ENCODE data around the gene GTF3C4. TPM values are rescaled to one million over a fixed set of nuclear protein-coding genes. Genes with fewer than 3 reads are reported as not detected.

GTF3C4 gene
- total and polyA plus RNA-seq, 12 donors: 1.2 to 12.0 (median 9.8) TPM

- no peaks in the 10 kb centered on the region for H3K27me3 ChIP-seq
- intact Hi-C loops (cut with DNase I): no loop called here
- no peak overlapping the region for H3K27ac ChIP-seq
- peaks cover 0 to 98% (median 36%) of the 10 kb centered on the region in 9 donors for H3K36me3 ChIP-seq
- TF ChIP-seq, protein P1, sequence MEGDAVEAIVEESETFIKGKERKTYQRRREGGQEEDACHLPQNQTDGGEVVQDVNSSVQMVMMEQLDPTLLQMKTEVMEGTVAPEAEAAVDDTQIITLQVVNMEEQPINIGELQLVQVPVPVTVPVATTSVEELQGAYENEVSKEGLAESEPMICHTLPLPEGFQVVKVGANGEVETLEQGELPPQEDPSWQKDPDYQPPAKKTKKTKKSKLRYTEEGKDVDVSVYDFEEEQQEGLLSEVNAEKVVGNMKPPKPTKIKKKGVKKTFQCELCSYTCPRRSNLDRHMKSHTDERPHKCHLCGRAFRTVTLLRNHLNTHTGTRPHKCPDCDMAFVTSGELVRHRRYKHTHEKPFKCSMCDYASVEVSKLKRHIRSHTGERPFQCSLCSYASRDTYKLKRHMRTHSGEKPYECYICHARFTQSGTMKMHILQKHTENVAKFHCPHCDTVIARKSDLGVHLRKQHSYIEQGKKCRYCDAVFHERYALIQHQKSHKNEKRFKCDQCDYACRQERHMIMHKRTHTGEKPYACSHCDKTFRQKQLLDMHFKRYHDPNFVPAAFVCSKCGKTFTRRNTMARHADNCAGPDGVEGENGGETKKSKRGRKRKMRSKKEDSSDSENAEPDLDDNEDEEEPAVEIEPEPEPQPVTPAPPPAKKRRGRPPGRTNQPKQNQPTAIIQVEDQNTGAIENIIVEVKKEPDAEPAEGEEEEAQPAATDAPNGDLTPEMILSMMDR (IDR thresholded peaks at IDR 0.05): no peak
- no peaks in the 10 kb centered on the region for H3K9me3 ChIP-seq
- no peak for ATAC-seq
- WGBS, 2 donors: 89 to 90% methylated on average over 7 of the region's 7 CpGs
- DNase-seq: no peak
- H3K4me3 ChIP-seq: no peak overlapping the region
- no peaks in the 10 kb centered on the region for H3K4me1 ChIP-seq
Measured at GRCh38 chr9:132627106-132627505, 43.2 kb upstream of the GTF3C4 start.

GRCh38 chr9:132627594-132627993 lies 42.7 kb upstream of the GTF3C4 start:
- Histone ChIP-seq H3K27me3 (no peaks in the 10 kb centered on the region), H3K36me3 (peaks cover 0 to 96% (median 36%) of the 10 kb centered on the region in 9 donors), H3K4me1 (no peaks in the 10 kb centered on the region), H3K4me3 (no peak overlapping the region), H3K9me3 (no peaks in the 10 kb centered on the region), H3K27ac (no peak overlapping the region)
- WGBS, 2 donors: 93 to 95% methylated on average over 11 of the region's 11 CpGs
- TF ChIP-seq, protein P1 (IDR thresholded peaks at IDR 0.05): no peak
- ATAC-seq (no peak), DNase-seq (no peak)
- intact Hi-C loops (cut with DNase I): no loop called here

DNA sequence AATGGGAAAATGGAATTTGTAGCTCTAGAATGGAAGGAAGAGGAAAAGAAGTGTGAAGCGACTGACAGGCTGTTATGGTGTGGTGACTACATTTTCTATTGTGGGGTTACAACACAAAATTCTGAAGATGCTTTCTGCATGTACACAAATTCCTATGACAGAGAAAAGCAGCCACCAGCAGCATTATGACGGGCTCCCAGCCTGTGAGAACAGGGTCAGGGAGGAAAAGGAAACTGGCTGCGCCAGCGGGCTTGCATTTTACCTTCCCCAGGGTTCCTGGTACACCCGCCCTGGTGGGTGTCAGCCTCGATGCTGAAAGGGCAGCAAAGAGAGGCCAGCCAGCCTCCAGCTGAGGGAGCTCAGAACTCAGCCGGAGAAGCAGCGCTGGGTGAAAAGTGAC lies 41.5 kb upstream of the GTF3C4 start:
- H3K36me3 ChIP-seq: peaks cover 0 to 91% (median 36%) of the 10 kb centered on the region in 9 donors
- ATAC-seq (no peak), DNase-seq (no peak)
- no peaks in the 10 kb centered on the region for H3K4me1 ChIP-seq
- no peaks in the 10 kb centered on the region for H3K27me3 ChIP-seq
- intact Hi-C loops (cut with DNase I): no loop called here
- H3K27ac ChIP-seq: no peak overlapping the region
- WGBS, 2 donors: 91 to 96% methylated on average over 8 of the region's 8 CpGs
- no peaks in the 10 kb centered on the region for H3K9me3 ChIP-seq
- H3K4me3 ChIP-seq: no peak overlapping the region
- TF ChIP-seq, protein P1 (IDR thresholded peaks at IDR 0.05): no peak

GRCh38 chr9:132630116-132630515 lies 40.1 kb upstream of the GTF3C4 start:
- intact Hi-C loops (cut with DNase I): no loop called here
- WGBS, 2 donors: 93% methylated on average over 9 of the region's 9 CpGs
- TF ChIP-seq, protein P1 (IDR thresholded peaks at IDR 0.05): no peak
- ATAC-seq (no peak), DNase-seq (no peak)
- Histone ChIP-seq H3K4me3 (no peak overlapping the region), H3K27me3 (no peaks in the 10 kb centered on the region), H3K9me3 (no peaks in the 10 kb centered on the region), H3K27ac (no peak overlapping the region), H3K4me1 (no peaks in the 10 kb centered on the region), H3K36me3 (peaks cover 0 to 77% (median 36%) of the 10 kb centered on the region in 9 donors)
